Lung (tissue), 12 donors: ENCODE results near the gene CXCR3. TPM values are rescaled to one million over a fixed set of nuclear protein-coding genes. Genes with fewer than 3 reads are reported as not detected.

ENCODE experiments used
- ATAC-seq: fragments of 200-7000 bp; cut with Tn5 transposase; one replicate; pipeline ENCODE4 v1.9.1; 2020; ENCODE audit warnings: moderate number of reproducible peaks; ENCODE audit not compliant: insufficient read depth, low FRiP score
- DNase-seq, 3 donors: peaks; one replicate each; pipeline ENCODE4 v3.0.0-alpha.2; 2013 to 2017
- H3K27ac ChIP-seq, 2 donors: one replicate each; pipeline ENCODE4 v1.5.1; 2013; ENCODE audit warnings: mild to moderate bottlenecking in 2 of 2, moderate library complexity in 2 of 2, control low read depth in 1 of 2, inconsistent platforms in 1 of 2, low read depth in 1 of 2, low read length in 1 of 2
- H3K27me3 ChIP-seq, 3 donors: one replicate each; pipeline ENCODE4 v1.5.1; 2013; ENCODE audit warnings: low read length in 2 of 3; ENCODE audit not compliant: control insufficient read depth in 3 of 3, insufficient read depth in 3 of 3
- H3K36me3 ChIP-seq, 4 donors: one replicate each; pipeline ENCODE4 v1.5.1; 2013; ENCODE audit warnings: low read length in 4 of 4, mild to moderate bottlenecking in 1 of 4, moderate library complexity in 1 of 4; ENCODE audit not compliant: control insufficient read depth in 4 of 4, insufficient read depth in 4 of 4
- H3K4me1 ChIP-seq, 5 donors: one replicate each; pipeline ENCODE4 v1.5.1; 2013; ENCODE audit warnings: low read length in 5 of 5, mild to moderate bottlenecking in 2 of 5, moderate library complexity in 1 of 5; ENCODE audit not compliant: control insufficient read depth in 5 of 5, insufficient read depth in 5 of 5
- H3K4me3 ChIP-seq: one replicate; pipeline ENCODE4 v1.5.1; 2013; ENCODE audit warnings: mild to moderate bottlenecking, control low read depth, moderate library complexity
- H3K9ac ChIP-seq, 2 donors: one replicate each; pipeline ENCODE4 v1.5.1; 2013; ENCODE audit warnings: low read length in 2 of 2, control low read depth in 1 of 2; ENCODE audit not compliant: insufficient read depth in 1 of 2
- H3K9me3 ChIP-seq, 4 donors: one replicate each; pipeline ENCODE4 v1.5.1; 2013; ENCODE audit warnings: low read length in 3 of 4, mild to moderate bottlenecking in 1 of 4, moderate library complexity in 1 of 4; ENCODE audit not compliant: control insufficient read depth in 4 of 4, insufficient read depth in 3 of 4
- CTCF ChIP-seq: IDR thresholded peaks from 2 replicates; pipeline ENCODE4 v1.5.1; 2012; ENCODE audit warnings: mild to moderate bottlenecking; ENCODE audit errors: control extremely low read depth, extremely low read depth
- WGBS, 2 donors: extraction: QIAGEN DNeasy Blood & Tissue Kit; methylation state at CpG; one replicate each; pipeline ENCODE4 v1.1.7; 2013; 5-methylcytosine and 5-hydroxymethylcytosine counted together
- polyA plus RNA-seq, 2 donors: library from polyadenylated mRNA; stranded (reverse); fragments of 200-250 nt; gene quantifications; one replicate each; pipeline ENCODE4 v1.2.1, GENCODE V29; 2013
- total RNA-seq, 2 donors: library from RNA; depleted of rRNA in 1 of 2; stranded (reverse); fragments of >200 nt in 1 of 2; gene quantifications; one replicate each; pipeline ENCODE4 v1.2.1, GENCODE V29; 2014 to 2021
- donor health status: control.
- donor health status: control.
- donor health status: Bipolar disorder and iron deficiency.
- donor health status: healthy.
- donor health status: DM: yes; HTN: yes; CAD: no.

The CXCR3 gene
- total and polyA plus RNA-seq, 4 donors, result 0.40 to 0.87 (median 0.68) TPM

GRCh38 chrX:71661919-71662318, 43.6 kb upstream of the CXCR3 start:
- Histone ChIP-seq H3K9ac (no peak overlapping the region), H3K4me3 (no peak overlapping the region), H3K27me3 (no peaks in the 10 kb centered on the region), H3K27ac (no peak overlapping the region), H3K36me3 (no peaks in the 10 kb centered on the region), H3K9me3 (peaks cover 0 to 2% (median 0%) of the 10 kb centered on the region in 4 donors), H3K4me1 (no peaks in the 10 kb centered on the region)
- TF ChIP-seq CTCF, result no peak
- 81 to 84% methylated on average over 8 to 12 of the region's 12 CpGs for WGBS, 2 donors
- ATAC-seq (no peak), DNase-seq (no peak)

- no peak for ATAC-seq
- TF ChIP-seq CTCF, result no peak
- H3K9ac ChIP-seq, result no peak overlapping the region
- H3K27me3 ChIP-seq, result no peaks in the 10 kb centered on the region
- no peak overlapping the region for H3K27ac ChIP-seq
- 84 to 93% methylated on average over 16 to 22 of the region's 22 CpGs for WGBS, 2 donors
- peaks cover 0 to 2% (median 0%) of the 10 kb centered on the region in 4 donors for H3K9me3 ChIP-seq
- no peaks in the 10 kb centered on the region for H3K4me1 ChIP-seq
- H3K36me3 ChIP-seq, result no peaks in the 10 kb centered on the region
- no peak overlapping the region for H3K4me3 ChIP-seq
- DNase-seq, result no peak
These were observed 42.5 kb upstream of the CXCR3 start for GRCh38 chrX:71660562-71661416.

DNA sequence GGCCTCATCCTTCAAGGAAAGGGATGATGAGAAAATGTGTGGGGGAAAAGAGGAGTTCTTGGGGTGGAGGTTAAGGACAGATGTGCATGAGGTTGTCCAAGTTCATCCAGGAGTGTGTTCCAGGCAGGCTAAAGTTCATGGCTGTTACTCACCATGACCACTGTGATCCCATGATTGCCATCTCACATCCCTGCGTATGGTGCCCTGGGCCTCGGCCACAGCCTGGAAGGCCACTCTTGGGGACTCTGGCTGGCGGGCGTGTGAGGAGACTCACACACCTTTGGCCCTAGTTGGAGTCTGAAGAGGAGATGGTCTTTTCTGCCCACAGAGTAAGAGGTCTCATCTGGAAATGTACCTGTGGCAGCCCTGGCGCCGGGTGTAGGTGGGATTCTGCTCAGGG, 41.6 kb upstream of the CXCR3 start:
- no peaks in the 10 kb centered on the region for H3K36me3 ChIP-seq
- no peak overlapping the region for H3K27ac ChIP-seq
- no peak for ATAC-seq
- H3K9me3 ChIP-seq, result peaks cover 0 to 2% (median 0%) of the 10 kb centered on the region in 4 donors
- no peak for DNase-seq
- no peak for TF ChIP-seq CTCF
- H3K4me1 ChIP-seq, result no peaks in the 10 kb centered on the region
- H3K9ac ChIP-seq, result no peak overlapping the region
- no peak overlapping the region for H3K4me3 ChIP-seq
- WGBS, 2 donors, result 80 to 92% methylated on average over 1 to 6 of the region's 6 CpGs
- H3K27me3 ChIP-seq, result no peaks in the 10 kb centered on the region
